Loucy (cell line): ENCODE results near the gene GATA1.

Experiments
- H2AFZ ChIP-seq: fragments of 200-600 bp; sonication (generic); 2 replicates; pipeline ENCODE4 v1.6.0; 2016; ENCODE audit warnings: antibody characterized with exemption, mild to moderate bottlenecking, low read length, moderate library complexity
- H3F3A ChIP-seq: fragments of 200-600 bp; 2 replicates; pipeline ENCODE4 v1.6.0; 2016; ENCODE audit warnings: antibody characterized with exemption, low read depth, mild to moderate bottlenecking
- H3K27me3 ChIP-seq: fragments of 200-600 bp; sonication (generic); 2 replicates; pipeline ENCODE4 v1.6.1; 2014; ENCODE audit warnings: low read length, mild to moderate bottlenecking; ENCODE audit not compliant: insufficient read depth, poor library complexity, severe bottlenecking
- H3K36me3 ChIP-seq: fragments of 200-600 bp; sonication (generic); 2 replicates; pipeline ENCODE4 v1.6.1; 2016; ENCODE audit warnings: low read length; ENCODE audit not compliant: insufficient read depth
- H3K4me1 ChIP-seq: fragments of 200-600 bp; sonication (generic); 2 replicates; pipeline ENCODE4 v1.5.1; 2014; ENCODE audit warnings: low read length, mild to moderate bottlenecking; ENCODE audit not compliant: insufficient read depth, poor library complexity, severe bottlenecking
- H3K4me2 ChIP-seq: fragments of 200-600 bp; sonication (generic); 2 replicates; pipeline ENCODE4 v1.6.0; 2014; ENCODE audit warnings: antibody characterized with exemption, low read length, low read depth, mild to moderate bottlenecking; ENCODE audit not compliant: poor library complexity, severe bottlenecking
- H3K4me3 ChIP-seq: fragments of 200-600 bp; sonication (generic); 2 replicates; pipeline ENCODE4 v1.5.1; 2014; ENCODE audit warnings: low read length, mild to moderate bottlenecking, mixed read lengths; ENCODE audit not compliant: poor library complexity, severe bottlenecking
- H3K79me2 ChIP-seq: fragments of 200-600 bp; sonication (generic); 2 replicates; pipeline ENCODE4 v1.6.1; 2014; ENCODE audit warnings: low read length; ENCODE audit not compliant: insufficient read depth
- H3K9ac ChIP-seq: fragments of 200-600 bp; sonication (generic); 2 replicates; pipeline ENCODE4 v1.6.0; 2014; ENCODE audit warnings: mild to moderate bottlenecking, low read depth, low read length, moderate library complexity; ENCODE audit not compliant: poor library complexity, severe bottlenecking
- H3K9me2 ChIP-seq: fragments of 200-600 bp; sonication (generic); replicated peaks from 2 replicates; pipeline ENCODE4 v1.6.1; 2016; ENCODE audit warnings: low read depth, low read length, mixed read lengths
- H3K9me3 ChIP-seq: fragments of 200-600 bp; sonication (generic); 2 replicates; pipeline ENCODE4 v1.6.1; 2014; ENCODE audit warnings: mild to moderate bottlenecking, antibody characterized with exemption, low read length, low read depth; ENCODE audit not compliant: insufficient read depth
- H4K20me1 ChIP-seq: fragments of 200-600 bp; sonication (generic); 2 replicates; pipeline ENCODE4 v1.6.0; 2014; ENCODE audit warnings: antibody characterized with exemption, low read length, mild to moderate bottlenecking; ENCODE audit not compliant: insufficient read depth, poor library complexity, severe bottlenecking
- EZH2phosphoT487 ChIP-seq: fragments of 200-600 bp; IDR thresholded peaks from 2 replicates; pipeline ENCODE4 v1.6.1; 2018; ENCODE audit warnings: antibody characterized with exemption, mild to moderate bottlenecking, moderate library complexity, borderline replicate concordance
- TF ChIP-seq, protein P1 (sequence below): fragments of 200-600 bp; sonication (generic); conservative IDR thresholded peaks from 2 replicates; pipeline ENCODE4 v1.5.1; 2014; ENCODE audit warnings: mild to moderate bottlenecking, antibody characterized with exemption, low read length

The GATA1 gene

GRCh38 chrX:48835524-48836329, 49.3 kb downstream of the GATA1 start, which contains the start of gene PCSK1N:
Gene PCSK1N, minus strand, starts transcription at chrX:48835610. Its CDS starts 78 bp downstream, at chrX:48835532.
- Histone ChIP-seq H3K4me1 (no peaks in the 10 kb centered on the region), H3K4me3 (no peak within 1 kb of the TSS), H3K4me2 (no peak within 1 kb of the TSS), H3K79me2 (no peaks in the 10 kb centered on the region), H3K9me2 (no peaks in the 10 kb centered on the region), H3F3A (no peaks in the 10 kb centered on the region), H4K20me1 (no peaks in the 10 kb centered on the region), H3K9me3 (no peaks in the 10 kb centered on the region), H2AFZ (no peak within 1 kb of the TSS), H3K27me3 (no peaks in the 10 kb centered on the region), H3K36me3 (no peaks in the 10 kb centered on the region), H3K9ac (no peak within 1 kb of the TSS)
- TF ChIP-seq EZH2phosphoT487, result no peak
- TF ChIP-seq, protein P1, sequence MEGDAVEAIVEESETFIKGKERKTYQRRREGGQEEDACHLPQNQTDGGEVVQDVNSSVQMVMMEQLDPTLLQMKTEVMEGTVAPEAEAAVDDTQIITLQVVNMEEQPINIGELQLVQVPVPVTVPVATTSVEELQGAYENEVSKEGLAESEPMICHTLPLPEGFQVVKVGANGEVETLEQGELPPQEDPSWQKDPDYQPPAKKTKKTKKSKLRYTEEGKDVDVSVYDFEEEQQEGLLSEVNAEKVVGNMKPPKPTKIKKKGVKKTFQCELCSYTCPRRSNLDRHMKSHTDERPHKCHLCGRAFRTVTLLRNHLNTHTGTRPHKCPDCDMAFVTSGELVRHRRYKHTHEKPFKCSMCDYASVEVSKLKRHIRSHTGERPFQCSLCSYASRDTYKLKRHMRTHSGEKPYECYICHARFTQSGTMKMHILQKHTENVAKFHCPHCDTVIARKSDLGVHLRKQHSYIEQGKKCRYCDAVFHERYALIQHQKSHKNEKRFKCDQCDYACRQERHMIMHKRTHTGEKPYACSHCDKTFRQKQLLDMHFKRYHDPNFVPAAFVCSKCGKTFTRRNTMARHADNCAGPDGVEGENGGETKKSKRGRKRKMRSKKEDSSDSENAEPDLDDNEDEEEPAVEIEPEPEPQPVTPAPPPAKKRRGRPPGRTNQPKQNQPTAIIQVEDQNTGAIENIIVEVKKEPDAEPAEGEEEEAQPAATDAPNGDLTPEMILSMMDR, result no peak

GRCh38 chrX:48839686-48840085, 53.3 kb downstream of the GATA1 start:
- Histone ChIP-seq H2AFZ (no peak overlapping the region), H3K27me3 (no peaks in the 10 kb centered on the region), H3K9ac (no peak overlapping the region), H3K4me1 (no peaks in the 10 kb centered on the region), H3F3A (no peaks in the 10 kb centered on the region), H4K20me1 (no peaks in the 10 kb centered on the region), H3K9me3 (no peaks in the 10 kb centered on the region), H3K9me2 (no peaks in the 10 kb centered on the region), H3K4me3 (no peak overlapping the region), H3K4me2 (no peak overlapping the region), H3K36me3 (no peaks in the 10 kb centered on the region), H3K79me2 (no peaks in the 10 kb centered on the region)
- TF ChIP-seq, protein P1, result no peak
- no peak for TF ChIP-seq EZH2phosphoT487
